ENCODE results near the gene TOGARAM2. TPM values are rescaled to one million over a fixed set of nuclear protein-coding genes. Genes with fewer than 3 reads are reported as not detected.

Gene TOGARAM2
- total RNA-seq, 1 donor from 2014 or later = 51.9 TPM

DNA sequence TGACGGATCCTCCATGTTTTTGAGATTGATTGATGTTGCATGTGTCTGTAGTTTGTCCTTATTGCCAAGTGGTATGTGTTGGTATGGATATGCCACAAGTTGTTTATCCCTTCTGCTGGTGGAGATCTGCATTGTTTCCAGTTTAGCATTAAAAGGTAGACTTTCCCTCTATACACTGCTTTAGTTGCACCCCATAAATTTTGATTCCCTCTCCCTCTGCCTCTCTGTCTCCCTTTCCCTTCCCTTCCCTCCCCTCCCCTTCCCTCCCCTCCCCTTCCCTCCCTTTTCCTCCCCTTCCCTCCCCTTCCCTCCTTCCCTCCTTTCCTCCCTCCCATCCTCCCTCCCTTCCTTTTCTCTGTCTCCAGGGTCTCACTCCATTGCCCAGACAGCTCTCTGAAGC lies 18.6 kb upstream of the TOGARAM2 start:
- H3K9me3 ChIP-seq (replicated peaks) = no peaks in the 10 kb centered on the region
- no peak overlapping the region for H3K4me3 ChIP-seq
- TF ChIP-seq, protein P1, sequence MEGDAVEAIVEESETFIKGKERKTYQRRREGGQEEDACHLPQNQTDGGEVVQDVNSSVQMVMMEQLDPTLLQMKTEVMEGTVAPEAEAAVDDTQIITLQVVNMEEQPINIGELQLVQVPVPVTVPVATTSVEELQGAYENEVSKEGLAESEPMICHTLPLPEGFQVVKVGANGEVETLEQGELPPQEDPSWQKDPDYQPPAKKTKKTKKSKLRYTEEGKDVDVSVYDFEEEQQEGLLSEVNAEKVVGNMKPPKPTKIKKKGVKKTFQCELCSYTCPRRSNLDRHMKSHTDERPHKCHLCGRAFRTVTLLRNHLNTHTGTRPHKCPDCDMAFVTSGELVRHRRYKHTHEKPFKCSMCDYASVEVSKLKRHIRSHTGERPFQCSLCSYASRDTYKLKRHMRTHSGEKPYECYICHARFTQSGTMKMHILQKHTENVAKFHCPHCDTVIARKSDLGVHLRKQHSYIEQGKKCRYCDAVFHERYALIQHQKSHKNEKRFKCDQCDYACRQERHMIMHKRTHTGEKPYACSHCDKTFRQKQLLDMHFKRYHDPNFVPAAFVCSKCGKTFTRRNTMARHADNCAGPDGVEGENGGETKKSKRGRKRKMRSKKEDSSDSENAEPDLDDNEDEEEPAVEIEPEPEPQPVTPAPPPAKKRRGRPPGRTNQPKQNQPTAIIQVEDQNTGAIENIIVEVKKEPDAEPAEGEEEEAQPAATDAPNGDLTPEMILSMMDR (IDR thresholded peaks at IDR 0.05; ENCODE audit: borderline replicate concordance) = no peak
- no peak overlapping the region for H3K27ac ChIP-seq (replicated peaks)
- no peak for DNase-seq
- no peaks in the 10 kb centered on the region for H3K36me3 ChIP-seq
- H3K27me3 ChIP-seq (ENCODE audit: low read depth) = peaks cover 5% of the 10 kb centered on the region
- H3K4me1 ChIP-seq = peaks cover 17% of the 10 kb centered on the region
- intact Hi-C loops (cut with micrococcal nuclease) = loop anchor here (5.0 kb wide), 1 partner anchor 880 kb away; no protein-coding TSS in a partner anchor

DNA sequence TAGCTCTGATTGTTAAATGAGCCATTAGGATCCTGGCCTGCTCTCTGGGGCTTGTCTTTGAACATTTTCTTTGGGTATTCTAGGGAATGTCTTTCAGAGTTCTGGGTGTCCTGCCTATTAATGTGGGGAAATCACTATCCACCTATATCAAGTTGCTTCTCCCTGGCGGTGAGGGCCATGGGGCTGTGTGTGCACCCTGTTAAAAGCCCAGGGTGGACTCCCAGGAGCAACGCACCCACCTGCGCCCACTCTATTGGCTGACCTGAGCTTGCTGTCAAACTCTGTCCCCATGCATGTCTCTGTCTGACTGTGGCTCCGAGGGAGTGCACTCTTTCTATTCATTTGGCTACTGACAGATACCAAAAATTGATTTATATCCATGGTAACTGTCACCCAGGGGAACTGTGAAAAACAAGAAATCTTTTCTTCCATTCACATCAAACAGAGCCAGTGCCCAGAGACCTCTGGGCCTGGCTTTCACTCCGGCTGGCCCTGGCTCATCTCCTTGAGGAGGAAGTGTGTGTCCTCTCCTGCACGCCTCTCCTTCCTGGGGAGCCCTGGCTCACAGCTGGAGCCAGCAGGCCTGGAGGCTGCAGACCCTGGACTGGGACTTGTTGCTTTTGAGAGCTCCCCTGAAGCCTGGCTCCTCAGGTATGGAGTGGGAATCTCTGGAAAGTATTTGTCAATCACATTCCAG lies 10.5 kb upstream of the TOGARAM2 start:
- Histone ChIP-seq H3K4me1 (no peaks in the 10 kb centered on the region), H3K36me3 (no peaks in the 10 kb centered on the region), H3K27me3 (ENCODE audit: low read depth) (no peaks in the 10 kb centered on the region), H3K9me3 (replicated peaks) (peaks cover 6% of the 10 kb centered on the region), H3K4me3 (no peak overlapping the region), H3K27ac (replicated peaks) (no peak overlapping the region)
- intact Hi-C loops (cut with micrococcal nuclease) = no loop called here
- TF ChIP-seq, protein P1 (IDR thresholded peaks at IDR 0.05; ENCODE audit: borderline replicate concordance) = no peak
- no peak for DNase-seq

DNA sequence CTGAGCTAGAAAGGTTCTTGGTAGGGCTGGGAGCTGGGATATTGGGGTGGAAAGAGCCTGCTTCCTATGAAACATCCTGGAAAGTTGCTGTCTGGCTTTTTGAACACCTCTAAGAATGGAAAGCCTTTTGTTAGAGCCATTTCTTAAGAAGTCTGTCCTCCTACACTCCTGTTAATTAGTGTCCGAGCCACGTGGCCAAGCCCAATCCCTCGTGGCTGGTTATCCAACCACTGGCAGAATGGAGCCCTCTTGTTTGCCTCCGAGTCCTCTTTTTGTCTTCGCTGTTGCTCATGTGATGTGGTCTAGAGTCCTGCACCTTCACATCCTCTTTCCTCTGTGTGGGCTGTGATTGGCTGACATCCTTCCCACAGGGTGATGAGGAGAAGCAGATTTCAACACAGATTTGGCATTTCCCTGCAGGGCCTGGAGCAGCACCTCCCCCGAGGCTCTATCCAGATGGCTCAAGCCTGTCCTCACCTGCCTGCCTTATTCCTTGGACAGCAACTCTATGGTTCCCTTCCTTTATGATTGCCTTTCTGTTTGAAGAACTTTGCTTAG lies 8.2 kb upstream of the TOGARAM2 start:
- DNase-seq = no peak
- peaks cover 11% of the 10 kb centered on the region for H3K4me1 ChIP-seq
- no peak overlapping the region for H3K4me3 ChIP-seq
- no peak overlapping the region for H3K27ac ChIP-seq (replicated peaks)
- no peaks in the 10 kb centered on the region for H3K27me3 ChIP-seq (ENCODE audit: low read depth)
- intact Hi-C loops (cut with micrococcal nuclease) = no loop called here
- TF ChIP-seq, protein P1 (IDR thresholded peaks at IDR 0.05; ENCODE audit: borderline replicate concordance) = no peak
- H3K36me3 ChIP-seq = no peaks in the 10 kb centered on the region
- H3K9me3 ChIP-seq (replicated peaks) = peaks cover 6% of the 10 kb centered on the region

DNA sequence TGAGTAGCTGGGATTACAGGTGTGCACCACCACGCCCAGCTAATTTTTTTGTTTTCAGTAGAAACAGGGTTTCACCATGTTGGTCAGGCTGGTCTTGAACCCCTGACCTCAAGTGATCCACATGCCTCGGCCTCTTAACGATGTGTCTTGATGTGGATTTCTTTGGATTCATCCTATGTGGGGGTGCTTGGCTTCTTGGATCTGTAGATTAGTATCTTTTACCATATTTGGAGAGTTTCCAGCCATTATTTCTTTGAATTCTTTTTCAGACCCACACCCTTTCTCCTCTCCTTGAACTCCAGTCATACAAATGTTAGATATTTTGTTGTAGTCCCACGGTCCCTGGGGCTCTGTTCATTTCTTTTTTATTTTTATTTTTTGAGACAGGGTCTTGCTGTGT lies 6.8 kb upstream of the TOGARAM2 start:
- H3K4me1 ChIP-seq = peaks cover 11% of the 10 kb centered on the region
- peaks cover 6% of the 10 kb centered on the region for H3K9me3 ChIP-seq (replicated peaks)
- no peaks in the 10 kb centered on the region for H3K36me3 ChIP-seq
- intact Hi-C loops (cut with micrococcal nuclease) = no loop called here
- no peak for DNase-seq
- no peak overlapping the region for H3K4me3 ChIP-seq
- H3K27ac ChIP-seq (replicated peaks) = no peak overlapping the region
- no peaks in the 10 kb centered on the region for H3K27me3 ChIP-seq (ENCODE audit: low read depth)
- TF ChIP-seq, protein P1 (IDR thresholded peaks at IDR 0.05; ENCODE audit: borderline replicate concordance) = no peak

DNA sequence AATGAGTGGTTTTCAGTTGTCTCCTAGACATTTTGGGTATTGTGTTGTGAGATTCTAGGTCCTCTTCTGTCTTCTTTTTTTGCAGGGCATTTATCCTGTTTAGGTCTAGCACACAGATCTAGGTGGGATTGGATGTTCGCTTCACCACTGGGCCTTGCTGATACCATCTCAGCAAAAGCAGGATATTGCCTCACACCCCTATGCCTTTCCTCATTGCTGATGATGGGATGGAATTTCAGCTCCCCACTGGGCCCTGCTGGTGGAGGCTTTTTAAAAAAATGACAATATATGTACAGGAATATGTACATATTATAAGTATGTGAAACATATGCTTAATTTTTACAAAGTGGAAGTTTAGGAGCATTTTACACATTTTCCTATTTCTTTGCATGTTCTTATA lies 5.4 kb upstream of the TOGARAM2 start:
- Histone ChIP-seq H3K36me3 (no peaks in the 10 kb centered on the region), H3K4me1 (peaks cover 20% of the 10 kb centered on the region), H3K9me3 (replicated peaks) (peaks cover 6% of the 10 kb centered on the region), H3K27me3 (ENCODE audit: low read depth) (no peaks in the 10 kb centered on the region), H3K4me3 (no peak overlapping the region), H3K27ac (replicated peaks) (no peak overlapping the region)
- intact Hi-C loops (cut with micrococcal nuclease) = no loop called here
- TF ChIP-seq, protein P1 (IDR thresholded peaks at IDR 0.05; ENCODE audit: borderline replicate concordance) = no peak
- no peak for DNase-seq
